Panc1 (cell line): ENCODE measurements around the gene PLXNB1. TPM values are rescaled to one million over a fixed set of nuclear protein-coding genes. Genes with fewer than 3 reads are reported as not detected.

ENCODE experiments used
- ATAC-seq: fragments of 200-7000 bp; cut with Tn5 transposase; 2 replicates; pipeline ENCODE4 v1.9.1; 2020; ENCODE audit warnings: mild to moderate bottlenecking, moderate library complexity
- BruUV-seq: library from RNA; stranded (reverse); fragments of 400-500 nt; replicated peaks from 2 replicates; lab custom pipeline; 2021; lab: Mats Ljungman, UMichigan
- CTCF ChIA-PET: fragments of 300-600 bp; sonication (Branson Sonifier 250); formaldehyde crosslinking; loops from one replicate; lab custom pipeline; 2022; ENCODE audit warnings: antibody characterized with exemption; lab: Charles Lee
- POLR2A ChIA-PET: fragments of 300-600 bp; sonication (Branson Sonifier 250); formaldehyde crosslinking; loops from one replicate; lab custom pipeline; 2022; ENCODE audit warnings: antibody characterized with exemption; lab: Charles Lee
- DNase-seq: peaks from one replicate; pipeline ENCODE4 v3.0.0-alpha.2; 2010; ENCODE audit warnings: low read depth, low spot score
- H3K27ac ChIP-seq: 2 replicates; pipeline ENCODE4 v1.5.1; 2011; ENCODE audit warnings: mild to moderate bottlenecking, low read length, inconsistent platforms
- H3K27me3 ChIP-seq: fragments of 200-500 bp; sonication (Bioruptor generic); 2 replicates; pipeline ENCODE4 v1.6.0; 2014; ENCODE audit warnings: low read length, inconsistent platforms; ENCODE audit not compliant: control insufficient read depth, insufficient read depth
- H3K36me3 ChIP-seq: fragments of 200-500 bp; sonication (Bioruptor generic); 2 replicates; pipeline ENCODE4 v1.5.1; 2014; ENCODE audit warnings: inconsistent platforms, mild to moderate bottlenecking, low read length, moderate library complexity; ENCODE audit not compliant: control insufficient read depth, insufficient read depth
- H3K4me1 ChIP-seq: 2 replicates; pipeline ENCODE4 v1.5.1; 2011; ENCODE audit warnings: inconsistent platforms, mild to moderate bottlenecking, low read length, moderate library complexity; ENCODE audit not compliant: control insufficient read depth, insufficient read depth
- H3K4me3 ChIP-seq, 2 experiments: 2 replicates each; pipeline ENCODE4 v1.5.1; 2011 to 2012; ENCODE audit warnings: low read depth in 2 of 2, low read length in 2 of 2, mild to moderate bottlenecking in 2 of 2, inconsistent platforms in 1 of 2, moderate library complexity in 1 of 2
- H3K9me3 ChIP-seq: fragments of 200-500 bp; sonication (Bioruptor generic); 2 replicates; pipeline ENCODE4 v1.5.1; 2014; ENCODE audit warnings: low read depth, mild to moderate bottlenecking, inconsistent platforms, low read length, moderate library complexity; ENCODE audit not compliant: control insufficient read depth, insufficient read depth
- CTCF ChIP-seq: fragments of 450-650 bp; IDR thresholded peaks from 2 replicates; pipeline ENCODE4 v1.5.1; 2017; ENCODE audit warnings: mild to moderate bottlenecking
- POLR2AphosphoS5 ChIP-seq: IDR thresholded peaks from 2 replicates; pipeline ENCODE4 v1.6.1; 2012; ENCODE audit warnings: mild to moderate bottlenecking, low read depth, low read length, moderate library complexity
- REST ChIP-seq, 2 experiments: IDR thresholded peaks; 2 replicates each; pipeline ENCODE4 v1.6.1; 2011 to 2012; ENCODE audit warnings: low read depth in 2 of 2, control low read depth in 1 of 2, low read length in 1 of 2, mild to moderate bottlenecking in 1 of 2, moderate library complexity in 1 of 2; ENCODE audit not compliant: insufficient read depth in 1 of 2
- SIN3A ChIP-seq: IDR thresholded peaks from 2 replicates; pipeline ENCODE4 v1.6.1; 2012; ENCODE audit warnings: low read depth, mild to moderate bottlenecking, low read length, moderate library complexity, borderline replicate concordance; ENCODE audit not compliant: insufficient read depth
- TCF7L2 ChIP-seq: IDR thresholded peaks from 2 replicates; pipeline ENCODE4 v1.6.1; 2011; ENCODE audit warnings: mild to moderate bottlenecking, low read depth, low read length, inconsistent platforms
- in situ Hi-C: cut with HindIII; loops from 2 replicates; pipeline ENCODE4 v1.10.0; 2016; ENCODE audit warnings: low sequenced_read_pairs, low pct_unique_long_range_greater_than_20kb
- intact Hi-C: fragments of 100-400 bp; cut with micrococcal nuclease; formaldehyde crosslinking; loops from one replicate; pipeline ENCODE4 v1.10.0; 2022; ENCODE audit not compliant: unreplicated experiment
- total RNA-seq: library from RNA; stranded (reverse); gene quantifications from one replicate; pipeline ENCODE4 v1.2.1, GENCODE V29; 2021; ENCODE audit not compliant: unreplicated experiment

PLXNB1 gene
- total RNA-seq, 1 experiment from 2014 or later, result 22.8 TPM

GRCh38 chr3:48478626-48479555, 49.0 kb upstream of the PLXNB1 start:
- ChIA-PET CTCF (no interaction called here), POLR2A (no interaction called here)
- intact Hi-C loops, result no loop called here
- no peaks in the 10 kb centered on the region for H3K27me3 ChIP-seq
- DNase-seq (no peak), ATAC-seq (no peak)
- H3K4me3 ChIP-seq, result no peak overlapping the region
- no TSS peak for BruUV-seq
- in situ Hi-C loops, result no loop called here
- H3K4me1 ChIP-seq, result no peaks in the 10 kb centered on the region
- H3K9me3 ChIP-seq, result no peaks in the 10 kb centered on the region
- TF ChIP-seq POLR2AphosphoS5 (no peak), SIN3A (no peak), CTCF (no peak), REST (IDR thresholded peaks at IDR 0.05; ENCODE audit: insufficient read depth in 1 of 2, low read depth in 2 of 2, low read length in 1 of 2) (no peak), TCF7L2 (no peak)
- no peak overlapping the region for H3K27ac ChIP-seq
- no peaks in the 10 kb centered on the region for H3K36me3 ChIP-seq

GRCh38 chr3:48477959-48478520, 48.2 kb upstream of the PLXNB1 start:
- no peak overlapping the region for H3K27ac ChIP-seq
- DNase-seq (no peak), ATAC-seq (no peak)
- H3K4me3 ChIP-seq, result no peak overlapping the region
- TF ChIP-seq TCF7L2 (no peak), SIN3A (no peak), POLR2AphosphoS5 (no peak), REST (IDR thresholded peaks at IDR 0.05; ENCODE audit: insufficient read depth in 1 of 2, low read depth in 2 of 2, low read length in 1 of 2) (no peak), CTCF (no peak)
- no peaks in the 10 kb centered on the region for H3K27me3 ChIP-seq
- POLR2A ChIA-PET, result no interaction called here
- H3K36me3 ChIP-seq, result no peaks in the 10 kb centered on the region
- CTCF ChIA-PET, result no interaction called here
- intact Hi-C loops (no loop called here), in situ Hi-C loops (no loop called here)
- H3K9me3 ChIP-seq, result no peaks in the 10 kb centered on the region
- H3K4me1 ChIP-seq, result peaks cover 7% of the 10 kb centered on the region
- BruUV-seq, result no TSS peak
